HUES6 (cell line): Measurements from ENCODE around the gene NTSR1.

Experiments
- H3K27ac ChIP-seq: 2 replicates; pipeline ENCODE4 v1.7.0; 2013; ENCODE audit warnings: low read depth, mild to moderate bottlenecking, low read length, inconsistent platforms
- H3K27me3 ChIP-seq: 2 replicates; pipeline ENCODE4 v1.6.1; 2013; ENCODE audit warnings: low read length; ENCODE audit not compliant: control insufficient read depth, insufficient read depth
- H3K36me3 ChIP-seq: 2 replicates; pipeline ENCODE4 v1.6.1; 2013; ENCODE audit warnings: low read length; ENCODE audit not compliant: control insufficient read depth, insufficient read depth
- H3K4me1 ChIP-seq: 2 replicates; pipeline ENCODE4 v1.6.1; 2013; ENCODE audit warnings: low read length; ENCODE audit not compliant: control insufficient read depth, insufficient read depth
- H3K4me3 ChIP-seq: 2 replicates; pipeline ENCODE4 v1.5.1; 2013; ENCODE audit warnings: low read depth, low read length
- H3K9ac ChIP-seq: one replicate; pipeline ENCODE4 v1.6.1; 2013; ENCODE audit warnings: mild to moderate bottlenecking, low read length
- H3K9me3 ChIP-seq: 2 replicates; pipeline ENCODE4 v1.6.1; 2013; ENCODE audit warnings: low read depth, low read length; ENCODE audit not compliant: control insufficient read depth, insufficient read depth

Gene NTSR1

GRCh38 chr20:62768234-62768546 is 59.6 kb downstream of the NTSR1 start:
- no peaks in the 10 kb centered on the region; the same call in 1 of the 2 replicates for H3K27me3 ChIP-seq
- no peaks in the 10 kb centered on the region for H3K9me3 ChIP-seq
- H3K36me3 ChIP-seq: no peaks in the 10 kb centered on the region
- H3K27ac ChIP-seq: no peak overlapping the region
- no peak overlapping the region for H3K4me3 ChIP-seq
- no peak overlapping the region for H3K9ac ChIP-seq
- peaks cover 5% of the 10 kb centered on the region; the same call in 1 of the 2 replicates for H3K4me1 ChIP-seq

- Histone ChIP-seq H3K9me3 (no peaks in the 10 kb centered on the region), H3K9ac (no peak overlapping the region), H3K4me3 (no peak overlapping the region), H3K4me1 (peaks cover 5% of the 10 kb centered on the region; the same call in 1 of the 2 replicates), H3K27ac (no peak overlapping the region), H3K36me3 (no peaks in the 10 kb centered on the region), H3K27me3 (no peaks in the 10 kb centered on the region; the same call in 1 of the 2 replicates)
Observed at GRCh38 chr20:62768551-62769287, 60.1 kb downstream of the NTSR1 start.

- no peak overlapping the region for H3K27ac ChIP-seq
- no peaks in the 10 kb centered on the region; the same call in 1 of the 2 replicates for H3K27me3 ChIP-seq
- no peaks in the 10 kb centered on the region for H3K9me3 ChIP-seq
- H3K4me1 ChIP-seq: peaks cover 5% of the 10 kb centered on the region; the same call in 1 of the 2 replicates
- no peaks in the 10 kb centered on the region for H3K36me3 ChIP-seq
- H3K9ac ChIP-seq: no peak overlapping the region
- H3K4me3 ChIP-seq: no peak overlapping the region
Observed at GRCh38 chr20:62769346-62770071, 60.9 kb downstream of the NTSR1 start.

- no peaks in the 10 kb centered on the region for H3K36me3 ChIP-seq
- H3K4me1 ChIP-seq: peaks cover 5% of the 10 kb centered on the region; the same call in 1 of the 2 replicates
- no peak overlapping the region for H3K4me3 ChIP-seq
- H3K9ac ChIP-seq: no peak overlapping the region
- H3K9me3 ChIP-seq: no peaks in the 10 kb centered on the region
- H3K27ac ChIP-seq: no peak overlapping the region
- no peaks in the 10 kb centered on the region; the same call in 1 of the 2 replicates for H3K27me3 ChIP-seq
Observed at GRCh38 chr20:62770111-62770910, 61.7 kb downstream of the NTSR1 start.

GRCh38 chr20:62770916-62771315 is 62.3 kb downstream of the NTSR1 start:
- H3K27me3 ChIP-seq: no peaks in the 10 kb centered on the region; the same call in 1 of the 2 replicates
- no peaks in the 10 kb centered on the region for H3K36me3 ChIP-seq
- H3K27ac ChIP-seq: no peak overlapping the region
- peaks cover 5% of the 10 kb centered on the region; the same call in 1 of the 2 replicates for H3K4me1 ChIP-seq
- H3K9ac ChIP-seq: no peak overlapping the region
- H3K9me3 ChIP-seq: no peaks in the 10 kb centered on the region
- H3K4me3 ChIP-seq: no peak overlapping the region

GRCh38 chr20:62771396-62772102 is 62.9 kb downstream of the NTSR1 start:
- Histone ChIP-seq H3K4me1 (peaks cover 10% of the 10 kb centered on the region; the same call in 1 of the 2 replicates), H3K27ac (no peak overlapping the region), H3K27me3 (no peaks in the 10 kb centered on the region; the same call in 1 of the 2 replicates), H3K9ac (no peak overlapping the region), H3K36me3 (no peaks in the 10 kb centered on the region), H3K4me3 (no peak overlapping the region), H3K9me3 (no peaks in the 10 kb centered on the region)

- H3K27ac ChIP-seq: no peak overlapping the region
- no peaks in the 10 kb centered on the region; the same call in 1 of the 2 replicates for H3K27me3 ChIP-seq
- no peak overlapping the region for H3K4me3 ChIP-seq
- H3K9ac ChIP-seq: no peak overlapping the region
- H3K36me3 ChIP-seq: no peaks in the 10 kb centered on the region
- H3K9me3 ChIP-seq: no peaks in the 10 kb centered on the region
- H3K4me1 ChIP-seq: peaks cover 12% of the 10 kb centered on the region; the same call in 1 of the 2 replicates
Observed at GRCh38 chr20:62772103-62772611, 63.5 kb downstream of the NTSR1 start.

- Histone ChIP-seq H3K9me3 (no peaks in the 10 kb centered on the region), H3K4me3 (no peak overlapping the region), H3K36me3 (no peaks in the 10 kb centered on the region), H3K27ac (no peak overlapping the region), H3K27me3 (no peaks in the 10 kb centered on the region; the same call in 1 of the 2 replicates), H3K9ac (no peak overlapping the region), H3K4me1 (peaks cover 12% of the 10 kb centered on the region; the same call in 1 of the 2 replicates)
Observed at GRCh38 chr20:62772619-62772989, 64.0 kb downstream of the NTSR1 start.

GRCh38 chr20:62772990-62773844 is 64.6 kb downstream of the NTSR1 start:
- Histone ChIP-seq H3K27me3 (no peaks in the 10 kb centered on the region), H3K9me3 (no peaks in the 10 kb centered on the region), H3K4me3 (no peak overlapping the region), H3K36me3 (no peaks in the 10 kb centered on the region), H3K4me1 (peaks cover 12% of the 10 kb centered on the region; the same call in 1 of the 2 replicates), H3K27ac (no peak overlapping the region), H3K9ac (no peak overlapping the region)
